GM12891 (cell line): Measurements from ENCODE around the gene MCU.

Experiments used
- PAX5 ChIP-seq: IDR thresholded peaks from 2 replicates; pipeline ENCODE4 v1.6.1; 2011; ENCODE audit warnings: low read length, moderate library complexity, mild to moderate bottlenecking; ENCODE audit not compliant: insufficient read depth, severe bottlenecking
- POLR2A ChIP-seq: IDR thresholded peaks from 2 replicates; pipeline ENCODE4 v1.6.1; 2011; ENCODE audit warnings: low read depth, low read length, control low read depth
- POLR2AphosphoS5 ChIP-seq: IDR thresholded peaks from 2 replicates; pipeline ENCODE4 v1.6.1; 2011; ENCODE audit warnings: low read depth, low read length, control low read depth
- POU2F2 ChIP-seq: IDR thresholded peaks from 2 replicates; pipeline ENCODE4 v1.6.1; 2011; ENCODE audit warnings: low read depth, mild to moderate bottlenecking, control low read depth, low read length, moderate library complexity
- SPI1 ChIP-seq: IDR thresholded peaks from 2 replicates; pipeline ENCODE4 v1.6.1; 2011; ENCODE audit warnings: low read depth, low read length, control low read depth
- TAF1 ChIP-seq: IDR thresholded peaks from 2 replicates; pipeline ENCODE4 v1.6.1; 2011; ENCODE audit warnings: low read depth, low read length, control low read depth

GRCh38 chr10:72742092-72742491, 50.1 kb downstream of the MCU start:
- no peak for TF ChIP-seq POLR2A
- TF ChIP-seq POLR2AphosphoS5 = no peak
- no peak for TF ChIP-seq POU2F2
- TF ChIP-seq SPI1 = no peak
- TF ChIP-seq PAX5 = no peak
- TF ChIP-seq TAF1 = no peak
